H1 (cell line): Measurements from ENCODE around the gene OR2A14. TPM values are rescaled to one million over a fixed set of nuclear protein-coding genes. Genes with fewer than 3 reads are reported as not detected.

Source experiments
- CTCF ChIA-PET: fragments of 300-600 bp; sonication (Branson Sonifier 250); formaldehyde crosslinking; loops from one replicate; lab custom pipeline; 2021; ENCODE audit not compliant: partially characterized antibody; lab: Charles Lee
- POLR2A ChIA-PET: fragments of 300-600 bp; sonication (Branson Sonifier 250); formaldehyde crosslinking; loops from one replicate; lab custom pipeline; 2021; ENCODE audit warnings: inconsistent platforms; ENCODE audit not compliant: partially characterized antibody; lab: Charles Lee
- DNase-seq, 2 experiments: peaks; one replicate each; pipeline versions ENCODE4 v3.0.0 to v3.0.0-alpha.2; 2010 to 2022; ENCODE audit warnings: low spot score in 2 of 2, low read depth in 1 of 2, mixed read lengths in 1 of 2
- FAIRE-seq: peaks from 2 replicates; lab custom pipeline; 2011; peaks lifted over from hg19 to GRCh38; lab: Jason Lieb, UNC
- H2AFZ ChIP-seq: 2 replicates; pipeline ENCODE4 v1.8.1; 2012; ENCODE audit warnings: low read length, inconsistent platforms
- H2AK5ac ChIP-seq: 2 replicates; pipeline ENCODE4 v1.6.1; 2013; ENCODE audit warnings: low read depth, low read length
- H2BK120ac ChIP-seq: replicated peaks from 2 replicates; pipeline ENCODE3; 2013; ENCODE audit warnings: low read depth, low read length, inconsistent platforms
- H2BK12ac ChIP-seq: 2 replicates; pipeline ENCODE4 v1.6.1; 2013; ENCODE audit warnings: low read depth, low read length
- H2BK15ac ChIP-seq: 2 replicates; pipeline ENCODE4 v1.6.1; 2013; ENCODE audit warnings: low read length
- H2BK20ac ChIP-seq: 2 replicates; pipeline ENCODE4 v1.6.1; 2013; ENCODE audit warnings: low read length
- H2BK5ac ChIP-seq: 2 replicates; pipeline ENCODE4 v1.6.1; 2013; ENCODE audit warnings: low read depth, low read length
- H3K14ac ChIP-seq: 2 replicates; pipeline ENCODE4 v1.6.1; 2013; ENCODE audit warnings: inconsistent platforms; ENCODE audit not compliant: insufficient read length
- H3K18ac ChIP-seq: 2 replicates; pipeline ENCODE4 v1.6.1; 2013; ENCODE audit warnings: low read length; ENCODE audit errors: extremely low read depth
- H3K23ac ChIP-seq: 2 replicates; pipeline ENCODE4 v1.6.1; 2013; ENCODE audit warnings: inconsistent platforms; ENCODE audit not compliant: insufficient read length
- H3K23me2 ChIP-seq: 2 replicates; pipeline ENCODE4 v1.6.1; 2013; ENCODE audit warnings: low read depth, low read length
- H3K27ac ChIP-seq: 2 replicates; pipeline ENCODE4 v1.6.1; 2011; ENCODE audit warnings: low read depth, low read length, inconsistent platforms
- H3K27me3 ChIP-seq, 4 experiments: replicated peaks in 1 of 4; 1 replicate in 1 of 4; 2 replicates in 3 of 4; pipeline versions ENCODE4 v1.6.1 to v1.8.1; 2011 to 2013; ENCODE audit warnings: low read length in 3 of 4, mild to moderate bottlenecking in 3 of 4, inconsistent platforms in 2 of 4, mixed read lengths in 2 of 4, moderate library complexity in 1 of 4; ENCODE audit not compliant: control insufficient read depth in 3 of 4, insufficient read depth in 3 of 4; ENCODE audit errors: extremely low read depth in 1 of 4
- H3K36me3 ChIP-seq, 4 experiments: 2 replicates each; pipeline versions ENCODE4 v1.6.1 to v1.8.1; 2011 to 2013; ENCODE audit warnings: mild to moderate bottlenecking in 4 of 4, low read length in 3 of 4, moderate library complexity in 2 of 4, control low read depth in 1 of 4, inconsistent platforms in 1 of 4; ENCODE audit not compliant: insufficient read depth in 4 of 4, control insufficient read depth in 2 of 4
- H3K4ac ChIP-seq: replicated peaks from 2 replicates; pipeline ENCODE3; 2013; ENCODE audit warnings: low read length, low read depth, mixed read lengths, inconsistent platforms; ENCODE audit not compliant: insufficient read length
- H3K4me1 ChIP-seq, 4 experiments: replicated peaks in 1 of 4; 1 replicate in 1 of 4; 2 replicates in 3 of 4; pipeline versions ENCODE4 v1.6.1 to v1.8.1; 2011 to 2013; ENCODE audit warnings: low read length in 3 of 4, inconsistent platforms in 2 of 4, mixed read lengths in 1 of 4; ENCODE audit not compliant: insufficient read depth in 4 of 4, control insufficient read depth in 3 of 4
- H3K4me2 ChIP-seq, 2 experiments: 2 replicates each; pipeline versions ENCODE4 v1.6.1 to v1.8.1; 2011 to 2013; ENCODE audit warnings: low read depth in 2 of 2, low read length in 2 of 2, control low read depth in 1 of 2, inconsistent platforms in 1 of 2, mild to moderate bottlenecking in 1 of 2; ENCODE audit not compliant: insufficient read depth in 1 of 2
- H3K4me3 ChIP-seq, 4 experiments: fragments of 200-600, 300-600 bp in 1 of 4; sonication (generic), shearing (Covaris generic), sonication (Bioruptor Twin) in 1 of 4; 2 replicates each; pipeline versions ENCODE4 v1.5.1 to v1.8.1; 2011 to 2016; ENCODE audit warnings: low read length in 4 of 4, low read depth in 3 of 4, control low read depth in 2 of 4, inconsistent platforms in 2 of 4, mild to moderate bottlenecking in 2 of 4, mixed read lengths in 1 of 4, moderate library complexity in 1 of 4; ENCODE audit not compliant: insufficient read depth in 2 of 4; ENCODE audit errors: extremely low read depth in 1 of 4
- H3K56ac ChIP-seq: replicated peaks from 2 replicates; pipeline ENCODE3; 2013; ENCODE audit warnings: low read depth, mild to moderate bottlenecking, mixed read lengths, low read length, inconsistent platforms; ENCODE audit not compliant: insufficient read length
- H3K79me1 ChIP-seq: 2 replicates; pipeline ENCODE4 v1.6.1; 2013; ENCODE audit warnings: low read depth, low read length, control low read depth
- H3K79me2 ChIP-seq, 2 experiments: 2 replicates each; pipeline versions ENCODE4 v1.6.1 to v1.8.1; 2012 to 2013; ENCODE audit warnings: low read length in 2 of 2, mild to moderate bottlenecking in 2 of 2, inconsistent platforms in 1 of 2; ENCODE audit not compliant: insufficient read depth in 2 of 2, control insufficient read depth in 1 of 2
- H3K9ac ChIP-seq, 4 experiments: replicated peaks in 1 of 4; 1 replicate in 1 of 4; 2 replicates in 3 of 4; pipeline versions ENCODE4 v1.6.1 to v1.8.1; 2011 to 2013; ENCODE audit warnings: low read depth in 3 of 4, low read length in 3 of 4, control low read depth in 2 of 4, mild to moderate bottlenecking in 2 of 4, moderate library complexity in 2 of 4, inconsistent platforms in 1 of 4; ENCODE audit errors: extremely low read depth in 1 of 4
- H3K9me3 ChIP-seq, 2 experiments: 2 replicates each; pipeline versions ENCODE4 v1.6.1 to v1.8.1; 2012 to 2013; ENCODE audit warnings: mild to moderate bottlenecking in 2 of 2, moderate library complexity in 2 of 2, control low read depth in 1 of 2, inconsistent platforms in 1 of 2, low read depth in 1 of 2, low read length in 1 of 2, mixed read lengths in 1 of 2; ENCODE audit not compliant: insufficient read depth in 2 of 2
- H4K20me1 ChIP-seq, 2 experiments: replicated peaks in 1 of 2; 2 replicates each; pipeline versions ENCODE3 to v1.8.1; 2011 to 2013; ENCODE audit warnings: inconsistent platforms in 2 of 2, low read length in 2 of 2, mild to moderate bottlenecking in 1 of 2; ENCODE audit not compliant: insufficient read depth in 2 of 2, control insufficient read depth in 1 of 2
- H4K5ac ChIP-seq: 2 replicates; pipeline ENCODE4 v1.6.1; 2013; ENCODE audit warnings: low read length, low read depth, mixed read lengths, inconsistent platforms; ENCODE audit not compliant: insufficient read length
- H4K8ac ChIP-seq: 2 replicates; pipeline ENCODE4 v1.8.0; 2013; ENCODE audit warnings: mild to moderate bottlenecking, moderate library complexity, low read length, inconsistent platforms; ENCODE audit not compliant: insufficient read depth; ENCODE audit errors: extremely low read depth
- H4K91ac ChIP-seq: replicated peaks from 2 replicates; pipeline ENCODE3; 2013; ENCODE audit warnings: low read length, mixed read lengths, inconsistent platforms; ENCODE audit not compliant: insufficient read length
- CHD2 ChIP-seq: IDR thresholded peaks from 2 replicates; pipeline ENCODE4 v1.6.1; 2012; ENCODE audit warnings: low read length, improper control_type of control experiment
- JUND ChIP-seq: IDR thresholded peaks from 2 replicates; pipeline ENCODE4 v1.6.1; 2011; ENCODE audit warnings: mild to moderate bottlenecking, improper control_type of control experiment, low read length
- MAX ChIP-seq: IDR thresholded peaks from 2 replicates; pipeline ENCODE4 v1.6.1; 2012; ENCODE audit warnings: inconsistent platforms
- RNF2 ChIP-seq: fragments of 200-900, 300-1000 bp; sonication (generic); IDR thresholded peaks from 2 replicates; pipeline ENCODE4 v1.7.1; 2016; ENCODE audit warnings: borderline replicate concordance, low read depth, mild to moderate bottlenecking, antibody characterized with exemption, low read length; ENCODE audit not compliant: poor library complexity, severe bottlenecking; ENCODE audit errors: missing control alignments
- SIN3A ChIP-seq, 2 experiments: IDR thresholded peaks in 1 of 2; conservative IDR thresholded peaks in 1 of 2; 2 replicates each; pipeline ENCODE4 v1.6.1; 2011 to 2012; ENCODE audit warnings: low read length in 2 of 2, improper control_type of control experiment in 1 of 2, low read depth in 1 of 2, mild to moderate bottlenecking in 1 of 2
- SP4 ChIP-seq: IDR thresholded peaks from 2 replicates; pipeline ENCODE4 v1.6.1; 2012; ENCODE audit warnings: low read length, inconsistent platforms
- TAF7 ChIP-seq: optimal IDR thresholded peaks from 2 replicates; pipeline ENCODE3; 2011; ENCODE audit warnings: low read depth, mild to moderate bottlenecking, inconsistent platforms, low read length, moderate library complexity, borderline replicate concordance
- WGBS, 2 experiments: shearing (Covaris generic) in 1 of 2; methylation state at CpG; one replicate each; pipeline versions ENCODE4 v1.1.6 to v1.1.7; 2013 to 2015; ENCODE audit warnings: low lambda C conversion rate in 2 of 2, mixed read lengths in 2 of 2, inconsistent platforms in 1 of 2, low coverage in 1 of 2, missing lambda C conversion rate in 1 of 2; ENCODE audit not compliant: insufficient replicate concordance in 2 of 2, insufficient coverage in 1 of 2, insufficient read length in 1 of 2; ENCODE audit errors: extremely low coverage in 1 of 2, missing lambda C conversion rate in 1 of 2; 5-methylcytosine and 5-hydroxymethylcytosine counted together
- polyA plus RNA-seq, 7 experiments: library from polyadenylated mRNA; depleted of rRNA in 3 of 7; stranded (reverse) in 5 of 7; unstranded in 2 of 7; fragments of >200 nt in 5 of 7; fragments of 200-250 nt in 2 of 7; gene quantifications; 1 replicate in 5 of 7; 2 replicates in 1 of 7; 4 replicates in 1 of 7; pipeline versions ENCODE4 v1.2.1 to v1.2.3, GENCODE V29; 2011 to 2013; ENCODE audit warnings: missing spikeins in 2 of 7, mixed read lengths in 2 of 7
- total RNA-seq: library from RNA; stranded (reverse); fragmentation: NEBNext Ultra II Directional; extraction: Animal tissue kit (Norgen Biotek cat#: 25700); gene quantifications from 2 replicates; pipeline ENCODE4 v1.2.1, GENCODE V29; 2021

OR2A14 gene
- total and polyA plus RNA-seq, 2 of the 8 experiments (the other 6 are each of a cell fraction or from before 2014, with no cell fraction given) = not detected

- Histone ChIP-seq H3K14ac (no peak overlapping the region), H3K23ac (no peak overlapping the region), H3K79me2 (no peaks in the 10 kb centered on the region), H3K27ac (no peak overlapping the region), H4K5ac (no peak overlapping the region), H4K8ac (no peak overlapping the region), H2BK5ac (no peak overlapping the region), H3K4me1 (no peaks in the 10 kb centered on the region), H3K9ac (no peak overlapping the region), H3K23me2 (no peaks in the 10 kb centered on the region), H3K4ac (no peak overlapping the region), H3K18ac (no peak overlapping the region), H2BK20ac (no peak overlapping the region), H3K4me3 (no peak overlapping the region), H3K9me3 (no peaks in the 10 kb centered on the region), H2BK15ac (no peak overlapping the region), H2BK120ac (no peak overlapping the region), H2AFZ (no peak overlapping the region), H2BK12ac (no peak overlapping the region), H3K36me3 (no peaks in the 10 kb centered on the region), H4K20me1 (no peaks in the 10 kb centered on the region), H3K4me2 (no peak overlapping the region), H3K79me1 (no peaks in the 10 kb centered on the region), H2AK5ac (no peak overlapping the region), H3K56ac (no peak overlapping the region), H3K27me3 (no peaks in the 10 kb centered on the region), H4K91ac (no peak overlapping the region)
- DNase-seq (no peak), FAIRE-seq (no peak)
- ChIA-PET POLR2A (no interaction called here), CTCF (no interaction called here)
- WGBS, 2 experiments = 80% methylated on average over 6 of the region's 6 CpGs; no CpG with 5 or more reads in 1 of the 2 experiments
- TF ChIP-seq CHD2 (no peak), SP4 (no peak), TAF7 (no peak), JUND (no peak), SIN3A (conservative IDR thresholded peaks at IDR 0.05 in 1 of 2, IDR thresholded peaks at IDR 0.05 in 1 of 2; ENCODE audit: low read depth in 1 of 2, low read length in 2 of 2) (no peak), MAX (no peak), RNF2 (no peak)
Measured at GRCh38 chr7:144133307-144133706, 10.3 kb downstream of the OR2A14 start.
